Caco-2 (cell line): ENCODE data around the gene BACE2. TPM values are rescaled to one million over a fixed set of nuclear protein-coding genes. Genes with fewer than 3 reads are reported as not detected.

Experiments used
- BruUV-seq: library from RNA; stranded (reverse); fragments of 400-500 nt; replicated peaks from 2 replicates; lab custom pipeline; 2021; lab: Mats Ljungman, UMichigan
- CTCF ChIA-PET: fragments of 300-600 bp; sonication (Branson Sonifier 250); formaldehyde crosslinking; loops from one replicate; lab custom pipeline; 2022; ENCODE audit warnings: antibody characterized with exemption; lab: Charles Lee
- POLR2A ChIA-PET: fragments of 300-600 bp; sonication (Branson Sonifier 250); formaldehyde crosslinking; loops from one replicate; lab custom pipeline; 2022; ENCODE audit warnings: antibody characterized with exemption; lab: Charles Lee
- DNase-seq, 2 experiments: peaks; one replicate each; pipeline versions ENCODE4 v3.0.0 to v3.0.0-alpha.2; 2020 to 2022
- H3K27me3 ChIP-seq: replicated peaks from 2 replicates; pipeline ENCODE4 v1.6.0; 2011; ENCODE audit warnings: low read length; ENCODE audit not compliant: control insufficient read depth, insufficient read depth
- H3K36me3 ChIP-seq: 2 replicates; pipeline ENCODE4 v1.5.1; 2011; ENCODE audit warnings: low read length; ENCODE audit not compliant: control insufficient read depth, insufficient read depth
- H3K4me1 ChIP-seq: fragments of 250-450 bp; sonication (Bioruptor Pico); 2 replicates; pipeline ENCODE4 v1.5.1; 2020; ENCODE audit warnings: mild to moderate bottlenecking
- H3K4me3 ChIP-seq: 2 replicates; pipeline ENCODE4 v1.5.1; 2011; ENCODE audit warnings: low read depth, mild to moderate bottlenecking, control low read depth, low read length
- H3K9me3 ChIP-seq: fragments of 250-450 bp; sonication (Bioruptor Pico); 2 replicates; pipeline ENCODE4 v1.5.1; 2020; ENCODE audit warnings: mild to moderate bottlenecking, moderate library complexity
- H3K27ac Mint-ChIP-seq: one replicate; pipeline ENCODE4 v1.8.0; 2022; ENCODE audit warnings: mixed read lengths; ENCODE audit not compliant: unreplicated experiment
- H3K27me3 Mint-ChIP-seq: one replicate; pipeline ENCODE4 v1.8.0; 2022; ENCODE audit warnings: mixed read lengths; ENCODE audit not compliant: insufficient read depth, unreplicated experiment
- H3K36me3 Mint-ChIP-seq: one replicate; pipeline ENCODE4 v1.8.0; 2022; ENCODE audit warnings: mild to moderate bottlenecking, mixed read lengths; ENCODE audit not compliant: insufficient read depth, unreplicated experiment
- H3K4me1 Mint-ChIP-seq: one replicate; pipeline ENCODE4 v1.8.0; 2022; ENCODE audit warnings: low read depth, mixed read lengths; ENCODE audit not compliant: unreplicated experiment
- H3K4me3 Mint-ChIP-seq: one replicate; pipeline ENCODE4 v1.8.0; 2022; ENCODE audit warnings: mild to moderate bottlenecking, moderate library complexity, mixed read lengths; ENCODE audit not compliant: unreplicated experiment
- H3K9me3 Mint-ChIP-seq: one replicate; pipeline ENCODE4 v1.8.0; 2022; ENCODE audit warnings: mixed read lengths; ENCODE audit not compliant: unreplicated experiment
- CTCF ChIP-seq, 2 experiments: fragments of 200-600 bp in 1 of 2; IDR thresholded peaks; 1 replicate in 1 of 2; 2 replicates in 1 of 2; pipeline versions ENCODE4 v1.5.1 to v1.8.0; 2011 to 2022; ENCODE audit warnings: antibody characterized with exemption in 1 of 2, control low read depth in 1 of 2, inconsistent platforms in 1 of 2, low read depth in 1 of 2, low read length in 1 of 2, mild to moderate bottlenecking in 1 of 2, moderate library complexity in 1 of 2; ENCODE audit not compliant: insufficient read depth in 1 of 2, severe bottlenecking in 1 of 2, unreplicated experiment in 1 of 2
- intact Hi-C: fragments of 100-400 bp; cut with micrococcal nuclease; formaldehyde crosslinking; loops from one replicate; pipeline ENCODE4 v1.10.0; 2022; ENCODE audit not compliant: unreplicated experiment
- total RNA-seq: library from RNA; stranded (reverse); gene quantifications from 2 replicates; pipeline ENCODE4 v1.2.3, GENCODE V29; 2022

The BACE2 gene
- total RNA-seq, 1 experiment from 2014 or later, result 8.8 TPM

- ChIA-PET CTCF (interaction anchor here (0.6 to 1.2 kb wide), 2 partner anchors 19 to 1440 kb away, joined by 3 to 4 read pairs; no protein-coding TSS in a partner anchor), POLR2A (no interaction called here)
- no peak overlapping the region for H3K27ac Mint-ChIP-seq
- Histone ChIP-seq H3K36me3 (no peaks in the 10 kb centered on the region), H3K27me3 (no peaks in the 10 kb centered on the region), H3K9me3 (no peaks in the 10 kb centered on the region), H3K4me1 (no peaks in the 10 kb centered on the region), H3K4me3 (no peak overlapping the region)
- intact Hi-C loops, result loop anchor here (5.0 kb wide), 1 partner anchor 332 kb away; no protein-coding TSS in a partner anchor
- no peaks in the 10 kb centered on the region for H3K36me3 Mint-ChIP-seq
- no peaks in the 10 kb centered on the region for H3K9me3 Mint-ChIP-seq
- no peaks in the 10 kb centered on the region for H3K4me1 Mint-ChIP-seq
- H3K4me3 Mint-ChIP-seq, result no peak overlapping the region
- BruUV-seq, result no TSS peak
- no peak for TF ChIP-seq CTCF (IDR thresholded peaks at IDR 0.05; ENCODE audit: insufficient read depth in 1 of 2, low read depth in 1 of 2, low read length in 1 of 2, severe bottlenecking in 1 of 2, unreplicated experiment in 1 of 2)
- H3K27me3 Mint-ChIP-seq, result peaks cover 4% of the 10 kb centered on the region
- DNase-seq, result no peak
These were observed 112.4 kb downstream of the BACE2 start for GRCh38 chr21:41280115-41280919.

- CTCF ChIA-PET, result interaction anchor here (1.1 to 2.4 kb wide), 7 partner anchors 112 to 535 kb away, joined by 3 to 37 read pairs (median 7); no protein-coding TSS in a partner anchor
- POLR2A ChIA-PET, result interaction anchor here (0.6 kb wide), 1 partner anchor 726 kb away, joined by 8 read pairs; no protein-coding TSS in a partner anchor
These were observed 114.5 kb downstream of the BACE2 start for GRCh38 chr21:41282412-41282811.

More at GRCh38 chr21:41282412-41282811, 114.5 kb downstream of the BACE2 start:
- no peaks in the 10 kb centered on the region for H3K4me1 ChIP-seq
- no peaks in the 10 kb centered on the region for H3K4me1 Mint-ChIP-seq
- H3K36me3 ChIP-seq, result no peaks in the 10 kb centered on the region
- no TSS peak for BruUV-seq
- H3K27me3 Mint-ChIP-seq, result peaks cover 4% of the 10 kb centered on the region
- H3K4me3 Mint-ChIP-seq, result no peak overlapping the region
- H3K4me3 ChIP-seq, result no peak overlapping the region
- H3K9me3 ChIP-seq, result no peaks in the 10 kb centered on the region
- TF ChIP-seq CTCF (IDR thresholded peaks at IDR 0.05; ENCODE audit: insufficient read depth in 1 of 2, low read depth in 1 of 2, low read length in 1 of 2, severe bottlenecking in 1 of 2, unreplicated experiment in 1 of 2), result no peak
- H3K9me3 Mint-ChIP-seq, result no peaks in the 10 kb centered on the region
- intact Hi-C loops, result loop anchor here (2.0 to 5.0 kb wide), 2 partner anchors 84 to 330 kb away; no protein-coding TSS in a partner anchor
- no peaks in the 10 kb centered on the region for H3K36me3 Mint-ChIP-seq
- H3K27me3 ChIP-seq, result no peaks in the 10 kb centered on the region
- H3K27ac Mint-ChIP-seq, result no peak overlapping the region
- DNase-seq, result no peak
